KBM-7 (cell line): ENCODE results near the gene ADAMTS2.
"Not testable (repeated sequence)": the region's sequence is repeated elsewhere in the genome, so short reads cannot be mapped to it uniquely, and the experiment has no call there.

Source experiments
- DNase-seq: peaks from one replicate; pipeline ENCODE4 v3.0.0-alpha.2; 2015
- in situ Hi-C: fragments of 300-500 bp; cut with MboI; formaldehyde crosslinking; loops from 2 replicates; pipeline ENCODE4 v1.14.3; 2020; ENCODE audit warnings: low sequenced_read_pairs, low pct_unique_long_range_greater_than_20kb, mixed read lengths

Gene ADAMTS2

DNA sequence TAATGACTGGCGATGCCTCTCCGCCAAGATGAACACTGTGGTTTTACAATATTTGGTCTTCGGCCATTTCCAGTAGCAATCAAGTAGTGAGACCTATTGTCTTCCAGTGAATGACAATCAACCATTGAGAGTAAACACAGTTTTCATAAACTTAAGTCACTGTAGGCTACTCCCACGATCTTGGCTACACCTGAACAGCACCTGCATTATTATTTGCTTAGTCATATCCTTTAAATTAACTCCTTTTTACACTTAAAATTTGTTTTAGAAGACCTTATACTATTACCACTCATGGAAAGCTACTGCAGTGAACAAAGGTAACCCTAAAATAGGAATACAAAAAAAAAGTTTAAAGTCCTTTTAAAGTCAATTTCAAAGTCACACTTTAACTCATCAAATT lies 226.9 kb downstream of the ADAMTS2 start:
- no peak for DNase-seq
- in situ Hi-C loops: no loop called here

DNA sequence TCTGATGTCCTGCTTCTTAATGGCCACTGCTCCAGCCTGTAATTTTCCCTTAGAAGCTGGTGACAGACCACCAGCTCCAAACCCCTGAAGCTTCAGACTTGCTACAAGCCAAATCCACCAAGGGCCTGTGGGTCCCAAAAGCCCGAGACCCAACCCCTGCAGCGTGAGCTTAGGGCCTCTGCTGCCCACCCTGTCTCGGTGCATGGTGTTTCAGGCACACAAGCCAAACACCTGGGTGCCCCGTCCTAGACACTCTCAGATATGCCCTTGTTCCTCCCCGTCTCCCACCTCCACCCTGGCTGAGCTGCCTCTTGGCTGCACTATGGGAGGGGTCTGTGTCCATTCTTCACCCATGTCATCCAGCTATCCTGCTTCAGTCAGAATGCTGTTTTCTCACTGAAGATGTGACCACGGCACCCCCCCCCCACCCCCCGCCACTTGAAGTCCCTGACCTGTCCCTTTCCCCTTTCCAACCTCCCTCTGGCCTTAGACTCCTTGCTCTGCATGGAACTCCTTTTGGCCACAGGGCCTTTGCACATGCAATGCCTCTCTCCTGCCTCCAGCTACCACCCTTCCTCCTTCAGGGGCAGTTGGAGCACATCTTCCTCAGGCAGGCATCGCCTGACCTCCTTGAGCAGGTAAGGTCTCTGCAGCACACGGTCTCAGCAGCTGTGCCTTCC lies 229.3 kb downstream of the ADAMTS2 start:
- in situ Hi-C loops: no loop called here
- no peak for DNase-seq

- no peak for DNase-seq
- in situ Hi-C loops: no loop called here
Observed at GRCh38 chr5:179115307-179115706, 230.0 kb downstream of the ADAMTS2 start.

GRCh38 chr5:179114756-179115155 lies 230.5 kb downstream of the ADAMTS2 start:
- DNase-seq: no peak

DNA sequence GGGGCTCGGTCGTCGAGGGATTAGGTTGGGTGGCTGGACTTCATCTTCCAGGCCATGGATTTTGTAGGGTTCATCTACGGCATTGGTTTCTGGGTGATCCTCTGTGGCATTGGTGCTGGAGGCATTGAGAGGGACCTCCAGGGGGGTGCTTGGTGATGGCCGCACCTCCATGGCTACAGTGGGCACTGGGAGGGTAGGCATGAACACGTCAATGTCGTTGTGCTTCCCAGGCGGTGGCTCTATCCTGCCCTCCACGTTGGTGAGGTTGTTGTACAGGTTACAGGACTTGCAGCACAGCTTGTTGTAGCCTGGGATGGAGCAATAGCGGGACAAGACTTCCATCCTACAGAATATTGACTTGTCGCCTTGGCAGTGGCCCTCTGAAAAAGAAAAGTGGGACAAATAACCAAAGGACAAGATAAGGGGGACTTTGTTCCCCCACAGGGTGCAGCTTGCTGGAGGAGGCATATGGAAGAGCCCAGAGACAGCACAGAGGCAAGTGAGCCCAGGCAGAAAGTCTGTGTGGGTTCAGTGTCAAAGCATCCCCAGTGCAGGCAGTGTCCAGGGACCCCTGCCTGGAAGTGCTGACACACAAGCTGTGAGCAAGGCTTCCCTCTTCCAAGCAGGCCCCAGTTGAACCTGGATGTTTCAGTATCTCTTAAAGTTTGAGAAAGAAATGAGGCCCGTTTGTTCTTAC lies 231.2 kb downstream of the ADAMTS2 start:
- in situ Hi-C loops: no loop called here
- DNase-seq: no peak

More at GRCh38 chr5:179114756-179115155, 230.5 kb downstream of the ADAMTS2 start:
- in situ Hi-C loops: no loop called here

- in situ Hi-C loops: no loop called here
- no peak for DNase-seq
Observed at GRCh38 chr5:179113143-179113530, 232.1 kb downstream of the ADAMTS2 start.

DNA sequence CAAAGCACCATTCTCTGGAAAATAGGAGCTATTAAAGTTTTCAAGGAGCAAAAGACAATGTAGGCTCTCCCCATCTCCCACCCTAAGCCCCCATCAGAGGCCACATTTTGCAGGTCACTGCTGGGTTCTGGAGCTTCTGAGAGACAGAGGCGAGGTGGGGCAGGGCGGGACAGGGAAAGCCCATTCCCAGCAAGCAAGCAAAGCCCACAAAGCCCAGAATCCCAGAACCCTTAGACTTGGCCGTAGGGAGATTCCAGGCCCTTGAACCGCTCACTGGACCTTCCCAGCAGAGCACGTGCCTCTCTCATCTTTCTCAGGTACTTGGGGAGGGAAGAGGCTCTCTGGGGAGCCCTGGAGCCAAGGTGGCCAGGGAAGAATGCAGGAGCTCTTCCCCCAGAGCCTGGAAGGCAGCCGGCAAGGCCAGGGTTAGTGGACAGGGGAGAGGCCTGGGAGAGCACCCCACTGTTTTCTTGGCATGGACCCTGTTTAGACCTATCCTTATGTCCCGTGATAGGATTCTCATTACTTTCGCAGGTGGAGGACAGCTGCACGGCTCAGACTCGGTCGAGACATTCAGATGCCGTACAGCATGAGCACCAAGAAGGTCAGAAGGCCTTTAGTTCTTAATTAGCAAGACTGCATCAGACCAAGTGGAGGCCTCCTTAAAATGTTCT lies 232.7 kb downstream of the ADAMTS2 start:
- in situ Hi-C loops: no loop called here
- DNase-seq: no peak

DNA sequence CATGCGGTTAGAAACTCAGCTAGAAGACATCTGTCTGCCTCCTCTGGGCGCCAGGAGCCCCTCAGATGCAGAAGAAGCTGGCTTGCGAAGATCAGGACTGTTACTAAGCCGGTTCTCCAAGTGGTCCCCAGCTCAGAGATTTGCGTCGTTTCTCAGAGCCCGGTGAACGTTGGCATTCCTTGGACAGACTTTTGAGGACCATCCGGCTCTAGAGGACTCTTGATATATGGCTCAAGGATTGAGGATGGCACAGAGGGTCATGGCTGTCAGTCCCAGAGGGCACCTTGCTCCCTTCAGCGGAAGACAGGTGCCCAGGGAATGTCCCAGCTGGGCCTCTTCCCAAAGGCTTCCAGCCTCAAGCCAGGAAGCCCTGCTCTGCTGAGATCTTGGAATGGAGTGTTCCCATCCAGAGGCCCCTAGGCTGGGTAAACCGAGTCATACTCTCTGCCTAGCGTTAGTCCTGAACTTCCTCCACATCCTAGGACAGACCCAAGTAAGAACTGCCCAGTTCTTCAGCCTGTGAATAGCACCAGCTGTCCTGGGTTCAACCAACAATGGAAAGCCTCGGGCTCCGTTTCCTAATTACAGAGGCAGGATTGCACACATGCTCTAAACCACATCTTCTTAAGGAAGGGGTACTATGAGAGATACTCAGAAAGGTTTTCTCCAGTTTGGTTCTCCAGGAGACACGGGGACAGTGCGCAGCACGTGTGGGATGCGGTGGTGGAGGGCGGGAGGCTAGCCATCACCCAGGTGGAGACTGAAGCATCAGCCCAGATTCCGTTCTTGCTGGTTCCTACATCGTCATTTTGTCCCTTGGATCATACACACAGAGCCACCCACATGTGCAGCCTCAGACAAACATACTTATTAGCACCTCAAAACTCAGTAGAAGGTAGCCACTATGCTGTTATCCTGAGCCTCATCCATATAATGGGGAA lies 233.7 kb downstream of the ADAMTS2 start:
- in situ Hi-C loops: no loop called here
- DNase-seq: no peak

- in situ Hi-C loops: no loop called here
- DNase-seq: no peak
Observed at GRCh38 chr5:179110528-179110927, 234.7 kb downstream of the ADAMTS2 start.

DNA sequence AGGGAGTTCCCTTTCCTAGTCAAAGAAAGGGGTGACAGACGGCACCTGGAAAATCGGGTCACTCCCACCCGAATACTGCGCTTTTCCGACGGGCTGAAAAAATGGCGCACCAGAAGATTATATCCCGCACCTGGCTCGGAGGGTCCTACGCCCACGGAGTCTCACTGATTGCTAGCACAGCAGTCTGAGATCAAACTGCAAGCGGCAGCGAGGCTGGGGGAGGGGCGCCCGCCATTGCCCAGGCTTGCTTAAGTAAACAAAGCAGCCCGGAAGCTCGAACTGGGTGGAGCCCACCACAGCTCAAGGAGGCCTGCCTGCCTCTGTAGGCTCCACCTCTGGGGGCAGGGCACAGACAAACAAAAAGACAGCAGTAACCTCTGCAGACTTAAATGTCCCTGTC lies 244.0 kb downstream of the ADAMTS2 start:
- not testable (repeated sequence) for DNase-seq

DNA sequence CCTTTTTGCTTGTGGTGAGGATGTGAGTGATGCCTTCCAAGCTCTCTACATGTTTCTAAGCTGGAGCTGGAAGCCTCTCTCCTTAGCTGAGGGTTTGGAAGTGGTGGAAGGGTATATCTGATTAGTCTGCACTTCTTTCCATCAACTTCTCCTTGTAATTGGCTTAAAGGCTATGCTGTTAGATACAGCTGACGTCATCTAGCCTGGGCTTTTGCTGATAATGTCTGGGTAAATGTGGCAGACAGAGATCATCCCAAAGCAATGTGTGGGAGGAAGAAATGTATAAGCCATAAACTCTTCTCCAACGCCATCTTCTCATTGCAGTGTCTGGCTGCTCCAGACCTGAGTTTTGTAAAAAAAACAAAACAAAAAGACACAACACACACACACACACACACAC lies 255.8 kb downstream of the ADAMTS2 start:
- no peak for DNase-seq

More for the DNA sequence above, 244.0 kb downstream of the ADAMTS2 start:
- in situ Hi-C loops: not testable (repeated sequence)

DNA sequence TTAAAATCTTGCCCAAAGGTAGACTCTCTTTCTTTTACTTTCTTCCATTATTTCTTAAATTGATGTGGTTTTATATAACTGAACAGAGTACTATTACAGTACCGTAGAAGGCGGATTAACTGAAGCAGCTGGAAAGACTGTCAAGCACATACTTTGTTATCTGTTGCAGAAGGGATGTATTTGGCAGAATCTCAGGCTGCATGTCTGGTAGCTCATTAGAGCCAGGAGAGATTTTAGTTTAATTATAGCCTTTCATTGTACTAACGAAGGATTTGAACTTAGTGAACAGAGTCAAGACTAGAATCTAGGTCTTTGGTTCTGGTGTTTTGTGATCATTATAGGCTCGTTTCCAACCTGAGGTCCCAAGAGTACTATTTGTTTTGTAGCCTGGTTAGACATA lies 264.5 kb downstream of the ADAMTS2 start:
- in situ Hi-C loops: no loop called here
- no peak for DNase-seq

More for the DNA sequence above, 255.8 kb downstream of the ADAMTS2 start:
- in situ Hi-C loops: no loop called here

DNA sequence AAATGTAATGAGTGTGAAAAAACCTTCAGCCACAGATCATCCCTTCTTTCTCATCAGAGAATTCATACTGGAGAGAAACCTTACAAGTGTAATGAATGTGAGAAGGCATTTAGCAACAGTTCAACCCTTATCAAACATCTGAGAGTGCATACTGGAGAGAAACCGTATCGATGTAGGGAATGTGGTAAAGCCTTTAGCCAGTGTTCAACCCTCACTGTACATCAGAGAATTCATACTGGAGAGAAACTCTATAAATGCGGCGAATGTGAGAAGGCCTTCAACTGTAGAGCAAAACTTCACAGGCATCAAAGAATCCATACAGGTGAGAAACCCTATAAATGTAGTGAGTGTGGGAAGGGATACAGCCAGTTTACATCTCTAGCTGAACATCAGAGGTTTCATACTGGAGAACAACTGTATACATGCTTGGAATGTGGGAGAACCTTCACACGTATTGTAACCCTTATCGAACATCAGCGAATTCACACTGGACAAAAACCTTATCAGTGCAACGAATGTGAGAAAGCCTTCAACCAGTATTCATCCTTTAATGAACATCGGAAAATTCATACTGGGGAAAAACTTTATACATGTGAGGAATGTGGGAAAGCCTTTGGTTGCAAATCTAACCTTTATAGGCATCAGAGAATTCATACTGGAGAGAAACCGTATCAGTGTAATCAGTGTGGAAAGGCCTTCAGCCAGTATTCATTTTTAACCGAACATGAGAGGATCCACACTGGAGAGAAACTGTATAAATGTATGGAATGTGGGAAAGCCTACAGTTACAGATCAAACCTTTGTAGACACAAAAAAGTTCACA lies 265.9 kb downstream of the ADAMTS2 start:
- in situ Hi-C loops: no loop called here

DNA sequence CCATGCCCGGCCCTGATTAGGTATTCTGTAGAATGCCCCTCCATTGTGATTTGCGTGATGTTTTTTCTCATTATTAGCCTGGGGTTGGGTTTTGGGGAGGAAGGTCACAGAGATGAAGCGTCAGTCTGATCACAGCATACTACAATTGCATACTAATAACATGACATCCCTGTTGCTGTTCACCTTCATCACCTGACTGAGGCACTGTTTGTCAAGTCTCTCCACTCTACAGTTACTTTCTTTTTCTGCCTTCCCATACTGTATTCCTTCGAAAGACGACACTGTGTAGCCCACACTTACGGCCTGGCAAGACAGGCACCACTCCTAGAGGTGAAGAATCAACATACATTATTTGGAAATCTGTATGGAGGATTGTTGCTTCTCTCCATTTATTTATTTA lies 279.6 kb downstream of the ADAMTS2 start:
- in situ Hi-C loops: no loop called here
- DNase-seq: no peak

More for the DNA sequence above, 265.9 kb downstream of the ADAMTS2 start:
- no peak for DNase-seq

DNA sequence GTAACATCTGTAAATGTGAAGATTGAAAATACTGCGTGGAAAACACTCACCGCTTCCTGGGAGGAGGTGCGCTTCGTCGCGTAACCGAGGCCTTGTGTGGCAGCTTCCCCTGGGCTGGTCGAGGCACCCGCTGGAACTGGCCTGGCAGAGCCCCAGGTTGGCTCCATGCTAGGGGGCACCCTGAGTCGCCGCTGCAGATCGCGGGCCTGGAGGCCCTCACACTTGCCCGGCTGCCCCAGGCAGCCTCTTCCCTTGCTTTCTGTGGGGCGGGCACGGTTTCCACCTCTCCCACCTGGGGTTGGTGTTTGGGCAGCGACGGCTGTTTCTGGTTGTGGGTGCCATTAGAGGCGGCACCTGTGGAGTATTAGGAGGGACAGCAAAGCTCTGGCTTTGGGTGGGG lies 284.2 kb downstream of the ADAMTS2 start:
- DNase-seq: no peak
- in situ Hi-C loops: no loop called here
